Measurements from ENCODE around the gene TNXB.
"Not testable (repeated sequence)": the region's sequence is repeated elsewhere in the genome, so short reads cannot be mapped to it uniquely, and the experiment has no call there.

Gene TNXB

DNA sequence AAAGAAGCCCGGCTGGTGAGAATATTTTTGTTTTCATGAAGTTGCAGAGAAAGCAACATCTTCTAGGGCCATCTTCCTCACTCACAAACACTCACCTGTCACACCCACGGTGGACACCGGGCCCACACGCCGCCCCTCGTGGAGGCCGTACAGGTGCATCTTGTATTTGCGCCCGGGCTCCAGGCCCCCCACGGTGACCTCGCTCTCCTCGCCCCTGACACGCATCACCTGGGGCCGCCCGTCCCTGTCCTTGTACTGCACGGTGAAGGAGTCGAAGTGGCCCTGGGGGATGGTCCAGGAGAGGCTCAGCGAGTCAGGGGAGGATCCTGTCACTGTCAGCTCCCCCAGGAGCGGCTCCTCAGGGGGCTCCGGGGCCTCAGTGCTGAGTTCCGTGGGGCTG lies 53.4 kb downstream of the TNXB start:
- H3K9me3 ChIP-seq (ENCODE audit: insufficient read depth, low read depth, low read length); H4K91ac ChIP-seq (ENCODE audit: low read depth, low read length); H3K14ac ChIP-seq (ENCODE audit: low read length); H3K79me2 ChIP-seq (ENCODE audit: control insufficient read depth, insufficient read depth, low read length, poor library complexity); H3K4me3 ChIP-seq (ENCODE audit: low read depth, low read length); H4K12ac ChIP-seq (ENCODE audit: low read depth, low read length); H3K4ac ChIP-seq (ENCODE audit: low read depth, low read length); H3K18ac ChIP-seq (ENCODE audit: low read length); H2BK12ac ChIP-seq (ENCODE audit: low read length); H3K23ac ChIP-seq (ENCODE audit: low read length); H2AK5ac ChIP-seq (ENCODE audit: low read length); H3K4me2 ChIP-seq (ENCODE audit: low read length); H3K9ac ChIP-seq (ENCODE audit: low read length); DNase-seq; H4K8ac ChIP-seq (ENCODE audit: low read depth, low read length); H3K36me3 ChIP-seq (ENCODE audit: control insufficient read depth in 1 of 2, insufficient read depth in 2 of 2, low read length in 2 of 2); H3K27ac ChIP-seq (ENCODE audit: low read depth, low read length); H2BK120ac ChIP-seq (ENCODE audit: insufficient read depth, low read length, poor library complexity); H2AFZ ChIP-seq (ENCODE audit: insufficient read depth, low read length, poor library complexity); H3K4me1 ChIP-seq (ENCODE audit: control insufficient read depth in 1 of 2, insufficient read depth in 2 of 2, low read length in 2 of 2); H3K27me3 ChIP-seq (ENCODE audit: insufficient read depth, low read length); H3K79me1 ChIP-seq (ENCODE audit: low read length); H2BK5ac ChIP-seq (ENCODE audit: low read depth, low read length, poor library complexity): not testable (repeated sequence)
- no CpG with 5 or more reads among the region's 21 CpGs for WGBS (ENCODE audit: extremely low coverage, insufficient coverage, insufficient read length)

DNA sequence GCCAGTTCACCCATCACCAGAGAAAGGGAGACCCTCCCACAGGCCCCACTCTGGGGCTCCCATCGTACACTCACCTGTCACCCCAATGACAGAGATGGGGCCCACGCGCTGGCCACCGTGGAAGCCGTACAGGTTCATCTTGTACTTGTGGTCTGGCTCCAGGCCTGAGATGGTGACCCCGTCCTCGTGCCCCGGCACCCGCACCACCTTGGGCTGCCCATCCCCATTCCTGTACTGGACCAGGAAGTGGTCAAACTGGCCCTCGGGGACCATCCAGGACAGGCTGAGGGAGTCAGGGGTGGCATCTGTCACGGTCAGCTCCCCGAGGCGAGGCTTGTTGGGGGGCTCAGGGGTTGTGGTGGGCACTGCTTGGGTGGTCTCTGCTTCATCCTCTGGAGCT lies 55.8 kb downstream of the TNXB start:
- not testable (repeated sequence) for H2BK12ac ChIP-seq (ENCODE audit: low read length); H3K27ac ChIP-seq (ENCODE audit: low read depth, low read length); H3K23ac ChIP-seq (ENCODE audit: low read length); H3K4me1 ChIP-seq (ENCODE audit: control insufficient read depth in 1 of 2, insufficient read depth in 2 of 2, low read length in 2 of 2); H3K36me3 ChIP-seq (ENCODE audit: control insufficient read depth in 1 of 2, insufficient read depth in 2 of 2, low read length in 2 of 2); H3K9ac ChIP-seq (ENCODE audit: low read length); H3K14ac ChIP-seq (ENCODE audit: low read length); H3K4ac ChIP-seq (ENCODE audit: low read depth, low read length); H4K12ac ChIP-seq (ENCODE audit: low read depth, low read length); H4K8ac ChIP-seq (ENCODE audit: low read depth, low read length); H3K18ac ChIP-seq (ENCODE audit: low read length); H2AK5ac ChIP-seq (ENCODE audit: low read length); H3K4me3 ChIP-seq (ENCODE audit: low read depth, low read length); H2AFZ ChIP-seq (ENCODE audit: insufficient read depth, low read length, poor library complexity); H3K9me3 ChIP-seq (ENCODE audit: insufficient read depth, low read depth, low read length); H2BK120ac ChIP-seq (ENCODE audit: insufficient read depth, low read length, poor library complexity); H3K27me3 ChIP-seq (ENCODE audit: insufficient read depth, low read length); H2BK5ac ChIP-seq (ENCODE audit: low read depth, low read length, poor library complexity); H4K91ac ChIP-seq (ENCODE audit: low read depth, low read length); H3K79me1 ChIP-seq (ENCODE audit: low read length); DNase-seq; H3K79me2 ChIP-seq (ENCODE audit: control insufficient read depth, insufficient read depth, low read length, poor library complexity); H3K4me2 ChIP-seq (ENCODE audit: low read length)
- WGBS (ENCODE audit: extremely low coverage, insufficient coverage, insufficient read length): no CpG with 5 or more reads among the region's 13 CpGs

DNA sequence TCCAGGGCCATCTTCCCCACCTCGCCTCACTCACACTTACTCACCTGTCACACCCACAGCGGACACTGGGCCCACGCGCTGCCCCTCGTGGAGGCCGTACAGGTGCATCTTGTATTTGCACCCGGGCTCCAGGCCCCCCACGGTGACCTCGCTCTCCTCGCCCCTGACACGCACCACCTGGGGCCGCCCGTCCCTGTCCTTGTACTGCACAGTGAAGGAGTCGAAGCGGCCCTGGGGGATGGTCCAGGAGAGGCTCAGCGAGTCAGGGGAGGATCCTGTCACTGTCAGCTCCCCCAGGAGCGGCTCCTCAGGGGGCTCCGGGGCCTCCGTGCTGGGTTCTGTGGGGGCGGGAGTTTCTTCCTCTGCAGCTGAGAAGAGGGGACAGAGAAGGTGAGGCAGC lies 56.5 kb downstream of the TNXB start:
- not testable (repeated sequence) for H3K27ac ChIP-seq (ENCODE audit: low read depth, low read length); H3K4me1 ChIP-seq (ENCODE audit: control insufficient read depth in 1 of 2, insufficient read depth in 2 of 2, low read length in 2 of 2); H2BK12ac ChIP-seq (ENCODE audit: low read length); H3K79me1 ChIP-seq (ENCODE audit: low read length); H4K12ac ChIP-seq (ENCODE audit: low read depth, low read length); H4K8ac ChIP-seq (ENCODE audit: low read depth, low read length); H2BK5ac ChIP-seq (ENCODE audit: low read depth, low read length, poor library complexity); H3K4ac ChIP-seq (ENCODE audit: low read depth, low read length); H2AK5ac ChIP-seq (ENCODE audit: low read length); H3K79me2 ChIP-seq (ENCODE audit: control insufficient read depth, insufficient read depth, low read length, poor library complexity); H3K4me3 ChIP-seq (ENCODE audit: low read depth, low read length); H3K18ac ChIP-seq (ENCODE audit: low read length); H4K91ac ChIP-seq (ENCODE audit: low read depth, low read length); H3K36me3 ChIP-seq (ENCODE audit: control insufficient read depth in 1 of 2, insufficient read depth in 2 of 2, low read length in 2 of 2); H2AFZ ChIP-seq (ENCODE audit: insufficient read depth, low read length, poor library complexity); H3K14ac ChIP-seq (ENCODE audit: low read length); H3K27me3 ChIP-seq (ENCODE audit: insufficient read depth, low read length); H2BK120ac ChIP-seq (ENCODE audit: insufficient read depth, low read length, poor library complexity); H3K9me3 ChIP-seq (ENCODE audit: insufficient read depth, low read depth, low read length); H3K23ac ChIP-seq (ENCODE audit: low read length); H3K9ac ChIP-seq (ENCODE audit: low read length); DNase-seq; H3K4me2 ChIP-seq (ENCODE audit: low read length)
- no CpG with 5 or more reads among the region's 20 CpGs for WGBS (ENCODE audit: extremely low coverage, insufficient coverage, insufficient read length)

DNA sequence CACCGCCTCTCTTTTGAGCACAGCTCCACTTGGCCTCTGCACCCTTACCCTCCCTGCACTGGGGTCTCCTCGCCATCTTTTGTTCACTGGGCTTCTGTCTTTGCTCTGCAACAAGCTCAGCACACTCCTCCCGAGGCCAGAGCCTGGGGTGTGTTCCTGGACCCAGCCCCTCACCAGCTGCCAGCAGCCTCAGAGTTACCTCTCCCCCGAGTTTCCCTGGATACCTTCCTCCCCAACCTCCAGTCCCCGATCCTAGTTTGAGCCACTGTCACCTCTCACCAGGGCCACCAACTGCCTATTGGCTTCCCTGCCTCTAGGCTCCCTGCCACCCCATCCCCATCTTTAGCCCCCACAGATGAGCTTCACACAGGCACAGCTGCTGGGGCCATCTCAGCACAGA lies 58.6 kb downstream of the TNXB start:
- H3K9me3 ChIP-seq (ENCODE audit: insufficient read depth, low read depth, low read length): no peaks in the 10 kb centered on the region
- peaks cover 8% of the 10 kb centered on the region for H3K79me1 ChIP-seq (ENCODE audit: low read length)
- no peak overlapping the region for H3K4me2 ChIP-seq (ENCODE audit: low read length)
- H3K27me3 ChIP-seq (ENCODE audit: insufficient read depth, low read length): no peaks in the 10 kb centered on the region
- H2BK120ac ChIP-seq (ENCODE audit: insufficient read depth, low read length, poor library complexity): no peak overlapping the region
- H3K4me3 ChIP-seq (ENCODE audit: low read depth, low read length): no peak overlapping the region
- no peak overlapping the region for H3K18ac ChIP-seq (ENCODE audit: low read length)
- H2AK5ac ChIP-seq (ENCODE audit: low read length): no peak overlapping the region
- H3K79me2 ChIP-seq (ENCODE audit: control insufficient read depth, insufficient read depth, low read length, poor library complexity): no peaks in the 10 kb centered on the region
- no peak overlapping the region for H4K8ac ChIP-seq (ENCODE audit: low read depth, low read length)
- H3K14ac ChIP-seq (ENCODE audit: low read length): no peak overlapping the region
- DNase-seq: no peak
- no peak overlapping the region for H3K9ac ChIP-seq (ENCODE audit: low read length)
- no peak overlapping the region for H2BK5ac ChIP-seq (ENCODE audit: low read depth, low read length, poor library complexity)
- peaks cover 19 to 20% of the 10 kb centered on the region in 2 experiments for H3K4me1 ChIP-seq (ENCODE audit: control insufficient read depth in 1 of 2, insufficient read depth in 2 of 2, low read length in 2 of 2)
- H3K27ac ChIP-seq (ENCODE audit: low read depth, low read length): no peak overlapping the region
- H4K12ac ChIP-seq (ENCODE audit: low read depth, low read length): no peak overlapping the region
- no peaks in the 10 kb centered on the region for H3K36me3 ChIP-seq (ENCODE audit: control insufficient read depth in 1 of 2, insufficient read depth in 2 of 2, low read length in 2 of 2)
- H4K91ac ChIP-seq (ENCODE audit: low read depth, low read length): no peak overlapping the region
- no peak overlapping the region for H3K4ac ChIP-seq (ENCODE audit: low read depth, low read length)
- no peak overlapping the region for H2BK12ac ChIP-seq (ENCODE audit: low read length)
- no peak overlapping the region for H3K23ac ChIP-seq (ENCODE audit: low read length)
- no peak overlapping the region for H2AFZ ChIP-seq (ENCODE audit: insufficient read depth, low read length, poor library complexity)
- WGBS (ENCODE audit: extremely low coverage, insufficient coverage, insufficient read length): no CpG with 5 or more reads among the region's 5 CpGs
